Lung (tissue), 12 donors: ENCODE measurements around the gene BRS3. TPM values are rescaled to one million over a fixed set of nuclear protein-coding genes. Genes with fewer than 3 reads are reported as not detected.

Experiments used
- ATAC-seq: fragments of 200-7000 bp; cut with Tn5 transposase; one replicate; pipeline ENCODE4 v1.9.1; 2020; ENCODE audit warnings: moderate number of reproducible peaks; ENCODE audit not compliant: insufficient read depth, low FRiP score
- DNase-seq, 3 donors: peaks; one replicate each; pipeline ENCODE4 v3.0.0-alpha.2; 2013 to 2017
- H3K27ac ChIP-seq, 2 donors: one replicate each; pipeline ENCODE4 v1.5.1; 2013; ENCODE audit warnings: mild to moderate bottlenecking in 2 of 2, moderate library complexity in 2 of 2, control low read depth in 1 of 2, inconsistent platforms in 1 of 2, low read depth in 1 of 2, low read length in 1 of 2
- H3K27me3 ChIP-seq, 3 donors: one replicate each; pipeline ENCODE4 v1.5.1; 2013; ENCODE audit warnings: low read length in 2 of 3; ENCODE audit not compliant: control insufficient read depth in 3 of 3, insufficient read depth in 3 of 3
- H3K36me3 ChIP-seq, 4 donors: one replicate each; pipeline ENCODE4 v1.5.1; 2013; ENCODE audit warnings: low read length in 4 of 4, mild to moderate bottlenecking in 1 of 4, moderate library complexity in 1 of 4; ENCODE audit not compliant: control insufficient read depth in 4 of 4, insufficient read depth in 4 of 4
- H3K4me1 ChIP-seq, 5 donors: one replicate each; pipeline ENCODE4 v1.5.1; 2013; ENCODE audit warnings: low read length in 5 of 5, mild to moderate bottlenecking in 2 of 5, moderate library complexity in 1 of 5; ENCODE audit not compliant: control insufficient read depth in 5 of 5, insufficient read depth in 5 of 5
- H3K4me3 ChIP-seq: one replicate; pipeline ENCODE4 v1.5.1; 2013; ENCODE audit warnings: mild to moderate bottlenecking, control low read depth, moderate library complexity
- H3K9ac ChIP-seq, 2 donors: one replicate each; pipeline ENCODE4 v1.5.1; 2013; ENCODE audit warnings: low read length in 2 of 2, control low read depth in 1 of 2; ENCODE audit not compliant: insufficient read depth in 1 of 2
- H3K9me3 ChIP-seq, 4 donors: one replicate each; pipeline ENCODE4 v1.5.1; 2013; ENCODE audit warnings: low read length in 3 of 4, mild to moderate bottlenecking in 1 of 4, moderate library complexity in 1 of 4; ENCODE audit not compliant: control insufficient read depth in 4 of 4, insufficient read depth in 3 of 4
- CTCF ChIP-seq: IDR thresholded peaks from 2 replicates; pipeline ENCODE4 v1.5.1; 2012; ENCODE audit warnings: mild to moderate bottlenecking; ENCODE audit errors: control extremely low read depth, extremely low read depth
- WGBS, 2 donors: extraction: QIAGEN DNeasy Blood & Tissue Kit; methylation state at CpG; one replicate each; pipeline ENCODE4 v1.1.7; 2013; 5-methylcytosine and 5-hydroxymethylcytosine counted together
- polyA plus RNA-seq, 2 donors: library from polyadenylated mRNA; stranded (reverse); fragments of 200-250 nt; gene quantifications; one replicate each; pipeline ENCODE4 v1.2.1, GENCODE V29; 2013
- total RNA-seq, 2 donors: library from RNA; depleted of rRNA in 1 of 2; stranded (reverse); fragments of >200 nt in 1 of 2; gene quantifications; one replicate each; pipeline ENCODE4 v1.2.1, GENCODE V29; 2014 to 2021
- donor health status: control.
- donor health status: control.
- donor health status: Bipolar disorder and iron deficiency.
- donor health status: healthy.
- donor health status: DM: yes; HTN: yes; CAD: no.

The BRS3 gene
- total and polyA plus RNA-seq, 4 donors: not detected

GRCh38 chrX:136464589-136464988, 23.2 kb upstream of the BRS3 start:
- Histone ChIP-seq H3K4me3 (no peak overlapping the region), H3K27ac (no peak overlapping the region), H3K27me3 (peaks cover 0 to 21% (median 11%) of the 10 kb centered on the region in 3 donors), H3K36me3 (no peaks in the 10 kb centered on the region), H3K9me3 (peaks cover 0 to 2% (median 0%) of the 10 kb centered on the region in 4 donors), H3K4me1 (no peaks in the 10 kb centered on the region), H3K9ac (no peak overlapping the region)
- no peak for TF ChIP-seq CTCF
- ATAC-seq (no peak), DNase-seq (no peak)
- WGBS, 2 donors: 71 to 89% methylated on average over 3 of the region's 3 CpGs

- Histone ChIP-seq H3K4me3 (no peak overlapping the region), H3K27me3 (peaks cover 0 to 20% (median 9%) of the 10 kb centered on the region in 3 donors), H3K4me1 (no peaks in the 10 kb centered on the region), H3K9me3 (peaks cover 0 to 2% (median 0%) of the 10 kb centered on the region in 4 donors), H3K27ac (no peak overlapping the region), H3K36me3 (no peaks in the 10 kb centered on the region), H3K9ac (no peak overlapping the region)
- WGBS, 2 donors: 54 to 83% methylated on average over 3 of the region's 3 CpGs
- no peak for TF ChIP-seq CTCF
- ATAC-seq (no peak), DNase-seq (no peak)
Observed at GRCh38 chrX:136467303-136467702, 20.4 kb upstream of the BRS3 start.

- Histone ChIP-seq H3K27me3 (peaks cover 0 to 20% (median 9%) of the 10 kb centered on the region in 3 donors), H3K4me3 (no peak overlapping the region), H3K9ac (no peak overlapping the region), H3K9me3 (peaks cover 0 to 2% (median 0%) of the 10 kb centered on the region in 4 donors), H3K27ac (no peak overlapping the region), H3K36me3 (no peaks in the 10 kb centered on the region), H3K4me1 (no peaks in the 10 kb centered on the region)
- ATAC-seq (no peak), DNase-seq (peak in 1 of 3 donors; percentile 10)
- no peak for TF ChIP-seq CTCF
- WGBS, 2 donors: 78 to 97% methylated on average over 2 of the region's 2 CpGs
Observed at GRCh38 chrX:136468391-136469103, 19.2 kb upstream of the BRS3 start.

- Histone ChIP-seq H3K4me3 (no peak overlapping the region), H3K4me1 (peaks cover 0 to 5% (median 0%) of the 10 kb centered on the region in 5 donors), H3K9ac (no peak overlapping the region), H3K36me3 (no peaks in the 10 kb centered on the region), H3K27me3 (peaks cover 0 to 9% (median 2%) of the 10 kb centered on the region in 3 donors), H3K9me3 (no peaks in the 10 kb centered on the region), H3K27ac (no peak overlapping the region)
- WGBS, 2 donors: 51 to 64% methylated on average over 4 of the region's 4 CpGs
- no peak for DNase-seq
- ATAC-seq: no peak
- no peak for TF ChIP-seq CTCF
Observed at GRCh38 chrX:136473663-136474062, 14.1 kb upstream of the BRS3 start.
